ENCODE data around the gene NUP50. TPM values are rescaled to one million over a fixed set of nuclear protein-coding genes. Genes with fewer than 3 reads are reported as not detected.

The NUP50 gene
- total and polyA plus RNA-seq, 2 of the 13 experiments (the other 11 are each of a cell fraction or from before 2014, with no cell fraction given), result 14.2 to 52.4 TPM

DNA sequence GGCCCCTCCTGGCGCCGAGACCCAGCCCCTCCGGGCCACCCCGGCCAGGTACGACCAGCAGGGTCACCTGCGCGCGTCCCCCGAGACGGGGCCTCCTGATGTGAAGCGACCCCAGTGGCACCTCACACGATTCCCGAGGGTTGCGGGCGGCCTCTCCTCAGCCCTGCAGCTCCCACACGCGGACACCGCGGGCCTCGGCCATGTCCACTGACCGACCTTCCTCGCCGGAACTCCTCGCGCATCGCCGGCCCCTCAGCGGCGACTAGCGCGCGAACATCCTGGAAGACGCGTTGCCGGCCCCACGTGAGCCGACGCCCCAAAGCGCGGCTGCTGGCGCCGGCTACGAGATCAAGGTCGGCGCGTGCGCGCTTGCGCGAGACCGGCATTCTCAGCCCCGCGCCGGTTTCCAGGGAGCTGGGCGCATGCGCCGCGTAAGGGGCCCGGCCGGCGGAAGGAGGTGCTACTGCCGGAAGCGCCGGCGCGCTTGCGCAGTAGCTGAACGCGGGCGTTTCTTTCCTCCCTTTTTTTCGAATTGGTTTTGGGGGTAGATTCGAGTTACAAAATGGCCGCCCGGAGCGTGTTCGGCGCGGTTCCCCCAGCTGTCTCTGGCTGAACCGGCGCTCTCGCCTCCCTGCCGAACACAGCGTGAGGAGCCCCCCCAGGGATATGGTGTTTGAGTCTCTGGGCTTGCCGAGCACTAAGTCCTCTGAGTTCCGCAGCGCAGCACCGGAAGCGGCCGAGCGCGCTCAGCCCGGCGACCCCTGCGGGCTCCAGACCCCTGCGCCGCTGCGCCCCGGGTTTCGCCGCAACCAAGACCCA lies at the start of gene NUP50 (continued):
- TF ChIP-seq, protein P1, sequence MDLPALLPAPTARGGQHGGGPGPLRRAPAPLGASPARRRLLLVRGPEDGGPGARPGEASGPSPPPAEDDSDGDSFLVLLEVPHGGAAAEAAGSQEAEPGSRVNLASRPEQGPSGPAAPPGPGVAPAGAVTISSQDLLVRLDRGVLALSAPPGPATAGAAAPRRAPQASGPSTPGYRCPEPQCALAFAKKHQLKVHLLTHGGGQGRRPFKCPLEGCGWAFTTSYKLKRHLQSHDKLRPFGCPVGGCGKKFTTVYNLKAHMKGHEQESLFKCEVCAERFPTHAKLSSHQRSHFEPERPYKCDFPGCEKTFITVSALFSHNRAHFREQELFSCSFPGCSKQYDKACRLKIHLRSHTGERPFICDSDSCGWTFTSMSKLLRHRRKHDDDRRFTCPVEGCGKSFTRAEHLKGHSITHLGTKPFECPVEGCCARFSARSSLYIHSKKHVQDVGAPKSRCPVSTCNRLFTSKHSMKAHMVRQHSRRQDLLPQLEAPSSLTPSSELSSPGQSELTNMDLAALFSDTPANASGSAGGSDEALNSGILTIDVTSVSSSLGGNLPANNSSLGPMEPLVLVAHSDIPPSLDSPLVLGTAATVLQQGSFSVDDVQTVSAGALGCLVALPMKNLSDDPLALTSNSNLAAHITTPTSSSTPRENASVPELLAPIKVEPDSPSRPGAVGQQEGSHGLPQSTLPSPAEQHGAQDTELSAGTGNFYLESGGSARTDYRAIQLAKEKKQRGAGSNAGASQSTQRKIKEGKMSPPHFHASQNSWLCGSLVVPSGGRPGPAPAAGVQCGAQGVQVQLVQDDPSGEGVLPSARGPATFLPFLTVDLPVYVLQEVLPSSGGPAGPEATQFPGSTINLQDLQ (CRISPR knock-in tag; IDR thresholded peaks at IDR 0.05), result peak; percentile 86; the same call in 1 of the 2 replicates
- TF ChIP-seq, protein P2, sequence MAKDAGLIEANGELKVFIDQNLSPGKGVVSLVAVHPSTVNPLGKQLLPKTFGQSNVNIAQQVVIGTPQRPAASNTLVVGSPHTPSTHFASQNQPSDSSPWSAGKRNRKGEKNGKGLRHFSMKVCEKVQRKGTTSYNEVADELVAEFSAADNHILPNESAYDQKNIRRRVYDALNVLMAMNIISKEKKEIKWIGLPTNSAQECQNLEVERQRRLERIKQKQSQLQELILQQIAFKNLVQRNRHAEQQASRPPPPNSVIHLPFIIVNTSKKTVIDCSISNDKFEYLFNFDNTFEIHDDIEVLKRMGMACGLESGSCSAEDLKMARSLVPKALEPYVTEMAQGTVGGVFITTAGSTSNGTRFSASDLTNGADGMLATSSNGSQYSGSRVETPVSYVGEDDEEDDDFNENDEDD (CRISPR knock-in tag; IDR thresholded peaks at IDR 0.05; ENCODE audit: borderline replicate concordance), result peak; percentile 96
- TF ChIP-seq ZNF446 (CRISPR knock-in tag; IDR thresholded peaks at IDR 0.05) (peak; percentile 90), KLF6 (CRISPR knock-in tag; IDR thresholded peaks at IDR 0.05) (peak; percentile 77; the same call in 1 of the 2 replicates), BHLHE40 (IDR thresholded peaks at IDR 0.05; ENCODE audit: low read length) (peak; percentile 100), ATM (IDR thresholded peaks at IDR 0.05; ENCODE audit: borderline replicate concordance) (no peak), EZH2 (conservative IDR thresholded peaks at IDR 0.05; ENCODE audit: low read depth, low read length) (no peak), ZNF253 (CRISPR knock-in tag; IDR thresholded peaks at IDR 0.05; ENCODE audit: borderline replicate concordance) (peak; percentile 94), NFRKB (IDR thresholded peaks at IDR 0.05) (no peak), ZNF124 (CRISPR knock-in tag; IDR thresholded peaks at IDR 0.05) (no peak), ZNF564 (CRISPR knock-in tag; IDR thresholded peaks at IDR 0.05) (peak; percentile 86; the same call in 1 of the 2 replicates), GATA4 (IDR thresholded peaks at IDR 0.05; ENCODE audit: borderline replicate concordance, low read depth) (0 out of 2 replicates have a peak, but pooled peaks have one; percentile 15), ZNF746 (CRISPR knock-in tag; IDR thresholded peaks at IDR 0.05) (peak; percentile 76), ISL2 (CRISPR knock-in tag; IDR thresholded peaks at IDR 0.05) (peak; percentile 75), ZNF282 (IDR thresholded peaks at IDR 0.05; ENCODE audit: partially characterized antibody) (no peak), ADNP (CRISPR knock-in tag; IDR thresholded peaks at IDR 0.05) (no peak), STAG1 (CRISPR knock-in tag; IDR thresholded peaks at IDR 0.05) (0 out of 2 replicates have a peak, but pooled peaks have one; percentile 18), ZNF720 (CRISPR knock-in tag; IDR thresholded peaks at IDR 0.05) (no peak), FIP1L1 (IDR thresholded peaks at IDR 0.05; ENCODE audit: borderline replicate concordance, insufficient read depth, low read depth, low read length) (0 out of 2 replicates have a peak, but pooled peaks have one; percentile 46), FOXP4 (CRISPR knock-in tag; IDR thresholded peaks at IDR 0.05) (peak; percentile 75; the same call in 1 of the 2 replicates), JUND (CRISPR knock-in tag; IDR thresholded peaks at IDR 0.05) (no peak)
- TF ChIP-seq, protein P3, sequence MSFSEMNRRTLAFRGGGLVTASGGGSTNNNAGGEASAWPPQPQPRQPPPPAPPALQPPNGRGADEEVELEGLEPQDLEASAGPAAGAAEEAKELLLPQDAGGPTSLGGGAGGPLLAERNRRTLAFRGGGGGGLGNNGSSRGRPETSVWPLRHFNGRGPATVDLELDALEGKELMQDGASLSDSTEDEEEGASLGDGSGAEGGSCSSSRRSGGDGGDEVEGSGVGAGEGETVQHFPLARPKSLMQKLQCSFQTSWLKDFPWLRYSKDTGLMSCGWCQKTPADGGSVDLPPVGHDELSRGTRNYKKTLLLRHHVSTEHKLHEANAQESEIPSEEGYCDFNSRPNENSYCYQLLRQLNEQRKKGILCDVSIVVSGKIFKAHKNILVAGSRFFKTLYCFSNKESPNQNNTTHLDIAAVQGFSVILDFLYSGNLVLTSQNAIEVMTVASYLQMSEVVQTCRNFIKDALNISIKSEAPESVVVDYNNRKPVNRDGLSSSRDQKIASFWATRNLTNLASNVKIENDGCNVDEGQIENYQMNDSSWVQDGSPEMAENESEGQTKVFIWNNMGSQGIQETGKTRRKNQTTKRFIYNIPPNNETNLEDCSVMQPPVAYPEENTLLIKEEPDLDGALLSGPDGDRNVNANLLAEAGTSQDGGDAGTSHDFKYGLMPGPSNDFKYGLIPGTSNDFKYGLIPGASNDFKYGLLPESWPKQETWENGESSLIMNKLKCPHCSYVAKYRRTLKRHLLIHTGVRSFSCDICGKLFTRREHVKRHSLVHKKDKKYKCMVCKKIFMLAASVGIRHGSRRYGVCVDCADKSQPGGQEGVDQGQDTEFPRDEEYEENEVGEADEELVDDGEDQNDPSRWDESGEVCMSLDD (CRISPR knock-in tag; IDR thresholded peaks at IDR 0.05; ENCODE audit: borderline replicate concordance), result peak; percentile 83
